Mesendoderm (in vitro differentiated cells): ENCODE measurements around the gene CBR1.
"Not testable (repeated sequence)": the region's sequence is repeated elsewhere in the genome, so short reads cannot be mapped to it uniquely, and the experiment has no call there.

Experiments
- DNase-seq: peaks from one replicate; pipeline ENCODE4 v3.0.0; 2013
- H2AK5ac ChIP-seq: 2 replicates; pipeline ENCODE4 v1.6.1; 2013; ENCODE audit warnings: low read length, inconsistent platforms
- H2BK120ac ChIP-seq: 2 replicates; pipeline ENCODE4 v1.6.1; 2013; ENCODE audit warnings: low read depth, mild to moderate bottlenecking, low read length, moderate library complexity, mixed read lengths
- H2BK15ac ChIP-seq: replicated peaks from 2 replicates; pipeline ENCODE4 v1.6.1; 2013; ENCODE audit warnings: low read depth, mild to moderate bottlenecking, moderate library complexity
- H2BK5ac ChIP-seq: 2 replicates; pipeline ENCODE4 v1.6.1; 2013; ENCODE audit warnings: low read length, inconsistent platforms
- H3K18ac ChIP-seq: 2 replicates; pipeline ENCODE4 v1.6.1; 2013; ENCODE audit warnings: mild to moderate bottlenecking, low read length, mixed read lengths
- H3K23ac ChIP-seq: one replicate; pipeline ENCODE4 v1.6.1; 2013; ENCODE audit warnings: low read length
- H3K27ac ChIP-seq: 2 replicates; pipeline ENCODE4 v1.5.1; 2013; ENCODE audit warnings: low read depth, mild to moderate bottlenecking, inconsistent platforms, low read length, moderate library complexity
- H3K27me3 ChIP-seq: 2 replicates; pipeline ENCODE4 v1.6.1; 2013; ENCODE audit warnings: low read length, control low read depth, mild to moderate bottlenecking, inconsistent platforms; ENCODE audit not compliant: insufficient read depth, poor library complexity
- H3K36me3 ChIP-seq: 2 replicates; pipeline ENCODE4 v1.6.1; 2013; ENCODE audit warnings: low read length, inconsistent platforms; ENCODE audit not compliant: control insufficient read depth, insufficient read depth
- H3K4ac ChIP-seq: one replicate; pipeline ENCODE4 v1.6.1; 2013; ENCODE audit warnings: low read depth, mild to moderate bottlenecking, low read length, moderate library complexity
- H3K4me1 ChIP-seq: 2 replicates; pipeline ENCODE4 v1.6.1; 2013; ENCODE audit warnings: low read depth, low read length, inconsistent platforms; ENCODE audit not compliant: control insufficient read depth
- H3K4me2 ChIP-seq: 2 replicates; pipeline ENCODE4 v1.6.1; 2013; ENCODE audit warnings: low read length
- H3K4me3 ChIP-seq: 2 replicates; pipeline ENCODE4 v1.5.1; 2013; ENCODE audit warnings: mild to moderate bottlenecking, low read length
- H3K56ac ChIP-seq: one replicate; pipeline ENCODE4 v1.6.1; 2013; ENCODE audit warnings: low read length
- H3K79me1 ChIP-seq: 2 replicates; pipeline ENCODE4 v1.6.1; 2013; ENCODE audit warnings: low read length, inconsistent platforms
- H3K79me2 ChIP-seq: 2 replicates; pipeline ENCODE4 v1.6.1; 2013; ENCODE audit warnings: mild to moderate bottlenecking, low read length; ENCODE audit not compliant: control insufficient read depth, insufficient read depth
- H3K9ac ChIP-seq: 2 replicates; pipeline ENCODE4 v1.6.1; 2013; ENCODE audit warnings: low read length, inconsistent platforms
- H4K5ac ChIP-seq: one replicate; pipeline ENCODE4 v1.6.1; 2013; ENCODE audit warnings: low read length
- H4K8ac ChIP-seq: one replicate; pipeline ENCODE4 v1.6.1; 2013; ENCODE audit warnings: low read depth, mild to moderate bottlenecking, control low read depth, low read length, moderate library complexity
- WGBS: extraction: QIAGEN DNeasy Blood & Tissue Kit; methylation state at CpG from one replicate; pipeline ENCODE4 v1.1.7; 2013; ENCODE audit warnings: low lambda C conversion rate, missing lambda C conversion rate; ENCODE audit not compliant: insufficient coverage; ENCODE audit errors: extremely low coverage; 5-methylcytosine and 5-hydroxymethylcytosine counted together

CBR1 gene

GRCh38 chr21:36096398-36097290, 26.8 kb downstream of the CBR1 start:
- Histone ChIP-seq H3K9ac (no peak overlapping the region), H3K23ac (no peak overlapping the region), H3K27me3 (no peaks in the 10 kb centered on the region), H3K4me1 (peaks cover under 1% of the 10 kb centered on the region), H3K79me2 (no peaks in the 10 kb centered on the region), H2AK5ac (no peak overlapping the region), H2BK120ac (peak overlapping the region; percentile 97), H4K5ac (no peak overlapping the region), H3K18ac (peak overlapping the region; percentile 97), H3K4me3 (no peak overlapping the region), H3K27ac (peak overlapping the region; percentile 97), H3K4ac (peak overlapping the region; percentile 16), H3K4me2 (no peak overlapping the region), H2BK15ac (no peak overlapping the region), H3K36me3 (peaks cover 2% of the 10 kb centered on the region), H2BK5ac (no peak overlapping the region), H3K79me1 (no peaks in the 10 kb centered on the region), H3K56ac (no peak overlapping the region), H4K8ac (peak overlapping the region; percentile 65)
- peak; percentile 87 for DNase-seq
- no CpG with 5 or more reads among the region's 1 CpG for WGBS

GRCh38 chr21:36097427-36098181, 27.8 kb downstream of the CBR1 start:
- H3K4me3 ChIP-seq, result no peak overlapping the region
- H2BK120ac ChIP-seq, result peak overlapping the region; percentile 97
- peak overlapping the region; percentile 90 for H3K4ac ChIP-seq
- H3K18ac ChIP-seq, result peak overlapping the region; percentile 95
- H2BK15ac ChIP-seq, result peak overlapping the region; percentile 93
- DNase-seq, result no peak
- H2BK5ac ChIP-seq, result peak overlapping the region; percentile 97
- H3K9ac ChIP-seq, result no peak overlapping the region
- WGBS, result no CpG with 5 or more reads among the region's 8 CpGs
- peak overlapping the region; percentile 97 for H3K27ac ChIP-seq
- H3K36me3 ChIP-seq, result peaks cover 2% of the 10 kb centered on the region
- no peaks in the 10 kb centered on the region for H3K4me1 ChIP-seq
- no peak overlapping the region for H3K23ac ChIP-seq
- peak overlapping the region; percentile 43 for H2AK5ac ChIP-seq
- no peaks in the 10 kb centered on the region for H3K27me3 ChIP-seq
- H4K5ac ChIP-seq, result no peak overlapping the region
- no peaks in the 10 kb centered on the region for H3K79me2 ChIP-seq
- peak overlapping the region; percentile 49 for H3K56ac ChIP-seq
- no peaks in the 10 kb centered on the region for H3K79me1 ChIP-seq
- H4K8ac ChIP-seq, result peak overlapping the region; percentile 93
- no peak overlapping the region for H3K4me2 ChIP-seq

GRCh38 chr21:36098182-36098532, 28.3 kb downstream of the CBR1 start:
- no peak overlapping the region for H3K4me3 ChIP-seq
- DNase-seq, result no peak
- H3K18ac ChIP-seq, result peak overlapping the region; percentile 95
- no peak overlapping the region for H3K4me2 ChIP-seq
- no peak overlapping the region for H2AK5ac ChIP-seq
- H3K4me1 ChIP-seq, result no peaks in the 10 kb centered on the region
- no peak overlapping the region for H3K9ac ChIP-seq
- H4K8ac ChIP-seq, result peak overlapping the region; percentile 93
- peak overlapping the region; percentile 90 for H3K4ac ChIP-seq
- no peaks in the 10 kb centered on the region for H3K79me2 ChIP-seq
- peaks cover 2% of the 10 kb centered on the region for H3K36me3 ChIP-seq
- peak overlapping the region; percentile 97 for H2BK5ac ChIP-seq
- peak overlapping the region; percentile 12 for H3K56ac ChIP-seq
- H2BK15ac ChIP-seq, result peak overlapping the region; percentile 93
- WGBS, result no CpG with 5 or more reads among the region's 2 CpGs
- no peaks in the 10 kb centered on the region for H3K79me1 ChIP-seq
- H3K27ac ChIP-seq, result peak overlapping the region; percentile 97
- peak overlapping the region; percentile 97 for H2BK120ac ChIP-seq
- H4K5ac ChIP-seq, result no peak overlapping the region
- H3K23ac ChIP-seq, result no peak overlapping the region
- no peaks in the 10 kb centered on the region for H3K27me3 ChIP-seq

DNA sequence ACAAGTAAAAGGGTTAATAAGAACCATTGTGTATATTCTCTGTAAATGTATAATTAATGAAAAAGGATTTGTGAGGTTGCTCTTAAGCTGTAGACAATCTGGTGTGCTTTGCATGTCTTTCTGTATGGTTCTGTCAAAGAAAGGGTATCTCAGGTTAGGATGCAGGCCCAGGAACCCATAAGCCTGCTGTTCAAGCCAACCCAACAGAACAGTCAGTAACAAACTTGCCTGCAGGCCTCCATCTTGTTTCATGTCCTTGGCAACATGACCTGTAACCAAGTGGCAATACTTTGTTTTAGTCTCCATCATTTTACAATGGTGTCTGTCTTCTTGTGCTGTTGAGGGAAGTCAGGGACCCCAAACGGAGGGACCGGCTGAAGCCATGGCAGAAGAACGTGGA, 29.2 kb downstream of the CBR1 start:
- H3K79me1 ChIP-seq, result no peaks in the 10 kb centered on the region
- H4K8ac ChIP-seq, result no peak overlapping the region
- H3K23ac ChIP-seq, result no peak overlapping the region
- H3K36me3 ChIP-seq, result no peaks in the 10 kb centered on the region
- H3K4me2 ChIP-seq, result no peak overlapping the region
- no peak overlapping the region for H3K4ac ChIP-seq
- H3K27ac ChIP-seq, result peak overlapping the region; percentile 75
- no peaks in the 10 kb centered on the region for H3K27me3 ChIP-seq
- no peak overlapping the region for H2BK15ac ChIP-seq
- no peak overlapping the region for H3K4me3 ChIP-seq
- peak overlapping the region; percentile 84 for H2BK5ac ChIP-seq
- no peak overlapping the region for H3K9ac ChIP-seq
- H2BK120ac ChIP-seq, result peak overlapping the region; percentile 92
- H3K4me1 ChIP-seq, result no peaks in the 10 kb centered on the region
- H3K18ac ChIP-seq, result peak overlapping the region; percentile 43
- WGBS, result no CpG with 5 or more reads among the region's 3 CpGs
- H3K79me2 ChIP-seq, result no peaks in the 10 kb centered on the region
- DNase-seq, result no peak
- peak overlapping the region; percentile 28 for H2AK5ac ChIP-seq
- H3K56ac ChIP-seq, result peak overlapping the region; percentile 64
- H4K5ac ChIP-seq, result no peak overlapping the region

GRCh38 chr21:36099695-36100211, 29.9 kb downstream of the CBR1 start:
- not testable (repeated sequence) for H3K27me3 ChIP-seq

More at GRCh38 chr21:36099695-36100211, 29.9 kb downstream of the CBR1 start:
- H4K8ac ChIP-seq, H3K79me2 ChIP-seq, H3K9ac ChIP-seq, H3K36me3 ChIP-seq, H2BK5ac ChIP-seq, H3K79me1 ChIP-seq, H3K4me3 ChIP-seq, H3K4me1 ChIP-seq, H3K18ac ChIP-seq, H4K5ac ChIP-seq, H3K4me2 ChIP-seq, H2BK15ac ChIP-seq, H2BK120ac ChIP-seq, H3K56ac ChIP-seq, H2AK5ac ChIP-seq, H3K23ac ChIP-seq: not testable (repeated sequence)
- Histone ChIP-seq H3K4ac (peak overlapping the region; percentile 55), H3K27ac (peak overlapping the region; percentile 44)
- peak; percentile 69 for DNase-seq
- no CpG with 5 or more reads among the region's 13 CpGs for WGBS
